NCI-H446 treated with DMSO at 0.1 percent for 48 hours (cell line): ENCODE results near the gene SERPING1.

Experiments
- DNase-seq: peaks from one replicate; lab custom pipeline; 2025; lab: John Stamatoyannopoulos, UW

Gene SERPING1

DNA sequence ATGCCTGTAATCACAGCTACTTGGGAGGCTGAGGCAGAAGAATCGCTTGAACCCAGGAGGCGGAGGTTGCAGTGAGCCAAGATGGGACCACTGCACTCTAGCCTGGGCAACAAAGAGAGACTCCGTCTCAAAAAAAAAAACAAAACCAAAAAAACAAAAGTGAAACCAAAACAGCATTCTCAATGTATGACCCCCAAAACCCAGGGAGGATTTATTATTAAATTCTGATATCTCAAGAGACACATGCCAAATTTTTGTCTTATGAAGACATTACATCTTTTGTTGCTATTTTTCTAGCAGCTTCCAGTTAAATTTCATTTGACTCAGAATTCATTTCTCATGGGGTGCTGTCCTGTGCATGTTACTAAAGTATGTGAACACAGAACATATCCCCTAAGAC lies 55.2 kb downstream of the SERPING1 start:
- DNase-seq: no peak

DNA sequence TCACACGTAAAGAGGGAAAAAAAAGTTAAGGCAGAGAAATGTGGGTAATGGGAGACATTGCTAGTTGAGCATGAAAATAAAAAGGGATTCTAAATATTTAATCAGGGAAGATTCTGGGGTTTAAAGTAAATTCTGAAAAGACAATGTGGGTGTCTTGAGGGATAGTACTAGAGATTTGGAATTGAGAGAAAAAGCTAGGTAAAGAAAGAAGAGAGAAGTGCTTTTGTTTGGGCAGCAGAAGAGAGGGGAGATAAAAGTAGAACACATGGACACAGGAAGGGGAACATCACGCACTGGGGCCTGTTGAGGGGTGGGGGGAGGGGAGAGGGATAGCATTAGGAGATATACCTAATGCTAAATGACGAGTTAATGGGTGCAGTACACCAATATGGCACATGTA lies 55.7 kb downstream of the SERPING1 start:
- DNase-seq: no peak

DNA sequence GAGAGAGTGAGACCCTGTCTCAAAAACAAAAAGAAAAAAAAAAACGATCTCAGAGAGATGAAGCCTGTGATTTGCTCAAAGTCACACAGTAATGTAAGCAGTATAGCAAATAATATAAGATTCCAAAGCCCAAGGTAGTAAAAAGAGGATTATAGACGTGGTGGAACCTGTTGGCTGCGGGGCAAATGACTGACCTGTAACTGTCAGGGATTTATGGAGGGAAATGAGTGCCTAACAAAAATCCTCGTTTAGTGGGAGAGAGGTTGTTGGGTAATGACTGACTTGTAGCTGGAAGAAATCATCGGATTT lies 59.4 kb downstream of the SERPING1 start:
- no peak for DNase-seq

DNA sequence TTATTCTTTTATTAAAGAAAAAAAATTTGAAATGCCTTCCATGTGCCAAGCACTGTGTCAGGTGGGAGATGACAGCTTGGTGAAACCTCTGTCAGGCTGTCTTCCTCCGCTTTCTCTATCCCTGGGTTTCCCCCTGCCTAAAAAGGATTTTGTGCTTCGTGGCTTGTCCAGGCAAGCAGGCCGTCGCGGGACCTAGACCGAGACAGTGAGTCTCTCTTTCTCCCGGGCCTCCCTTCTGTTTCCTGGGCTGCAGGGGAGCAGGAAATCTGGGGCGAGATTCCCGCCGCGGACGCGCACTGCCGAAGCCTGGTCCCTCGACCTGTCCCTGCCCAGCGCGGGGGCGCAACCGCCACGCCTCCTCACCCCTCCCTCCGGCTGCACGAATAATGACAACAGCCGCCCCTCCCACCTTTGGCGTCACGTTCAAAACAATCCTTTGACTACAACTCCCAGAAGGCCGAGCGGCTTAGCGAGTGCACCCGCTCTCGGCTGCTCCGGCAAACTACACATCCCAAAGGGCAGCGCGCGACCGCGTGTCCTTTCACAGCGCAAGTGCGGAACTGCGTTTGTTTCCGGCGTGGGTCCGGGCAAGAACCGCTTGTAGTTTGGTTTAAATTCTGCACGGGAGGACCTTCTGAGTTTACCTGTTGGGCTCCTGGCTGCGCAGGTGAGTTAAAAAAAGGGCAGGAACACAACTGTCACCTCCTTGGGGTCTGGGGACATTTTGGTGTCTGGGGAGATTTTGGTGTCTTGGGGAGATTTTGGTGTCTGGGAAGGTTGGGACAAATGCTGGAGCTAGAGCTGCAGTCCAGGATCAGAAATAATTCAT lies 59.9 kb downstream of the SERPING1 start, which contains the start of gene CLP1:
Gene CLP1 (plus strand): TSS at position 569 of the 829 bp plus-strand sequence. CDS start 1,715 bp downstream, outside the sequence.
- DNase-seq: peak; percentile 97

DNA sequence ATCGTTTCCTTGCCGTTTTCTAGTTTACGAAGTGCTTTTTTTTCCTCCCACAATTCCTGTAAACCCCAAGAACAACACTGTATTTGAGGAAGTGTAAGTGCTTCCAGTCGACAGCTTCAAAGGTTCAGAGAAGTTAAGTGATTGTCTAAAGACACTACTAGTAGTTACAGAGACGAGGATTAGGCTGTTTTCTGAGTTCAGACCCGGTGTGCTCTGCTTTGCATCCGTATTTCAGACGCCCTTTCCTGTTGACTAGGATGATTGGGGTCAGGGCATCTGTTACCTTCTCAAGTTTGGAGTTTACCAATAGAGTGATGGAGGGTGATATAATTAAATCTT lies 60.5 kb downstream of the SERPING1 start:
- DNase-seq: no peak

DNA sequence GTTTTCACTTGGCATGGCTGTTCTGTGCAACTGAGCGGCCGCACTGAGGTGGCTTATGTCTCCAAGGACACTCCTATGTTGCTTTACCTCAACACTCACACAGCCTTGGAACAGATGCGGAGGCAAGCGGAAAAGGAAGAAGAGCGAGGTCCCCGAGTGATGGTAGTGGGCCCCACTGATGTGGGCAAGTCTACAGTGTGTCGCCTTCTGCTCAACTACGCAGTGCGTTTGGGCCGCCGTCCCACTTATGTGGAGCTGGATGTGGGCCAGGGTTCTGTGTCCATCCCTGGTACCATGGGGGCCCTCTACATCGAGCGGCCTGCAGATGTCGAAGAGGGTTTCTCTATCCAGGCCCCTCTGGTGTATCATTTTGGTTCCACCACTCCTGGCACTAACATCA lies 62.2 kb downstream of the SERPING1 start:
- no peak for DNase-seq

DNA sequence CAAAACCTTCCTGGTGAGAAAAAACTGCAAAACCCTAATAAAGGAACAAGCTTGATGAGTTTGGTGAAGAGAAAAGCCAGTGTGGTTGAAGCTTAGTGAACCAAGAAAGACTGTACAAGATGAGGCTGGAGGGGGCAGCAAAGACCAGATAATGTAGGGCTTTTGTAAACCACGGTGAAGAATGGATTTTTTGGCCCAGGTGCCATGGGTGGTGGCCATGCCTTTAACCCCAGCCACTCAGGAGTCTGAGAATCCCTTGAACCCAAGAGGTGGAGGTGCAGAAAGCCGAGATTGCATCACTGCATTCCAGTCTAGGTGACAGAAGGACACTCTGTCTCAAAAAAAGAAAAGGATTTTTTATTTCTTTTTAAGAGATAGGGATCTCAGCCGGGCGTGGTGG lies 65.4 kb downstream of the SERPING1 start:
- DNase-seq: no peak

DNA sequence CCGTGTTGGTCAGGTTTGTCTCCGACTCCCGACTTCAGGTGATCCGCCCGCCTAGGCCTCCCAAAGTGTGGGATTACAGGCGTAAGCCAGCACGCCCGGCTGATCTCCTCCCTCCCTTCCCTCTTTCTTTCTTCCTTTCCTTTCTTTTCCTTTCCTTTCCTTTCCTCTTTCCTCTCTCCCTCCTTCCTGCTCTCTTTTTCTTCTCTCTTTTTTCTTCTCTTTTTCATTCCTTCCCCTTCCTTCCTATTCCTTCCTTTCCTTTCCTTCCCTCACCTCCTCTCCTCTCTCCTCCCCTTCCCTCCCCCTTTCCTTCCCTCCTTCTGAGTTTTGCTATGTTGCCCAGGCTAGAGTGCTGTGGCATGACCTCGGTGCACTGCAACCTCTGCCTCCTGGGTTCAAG lies 66.5 kb downstream of the SERPING1 start:
- no peak for DNase-seq
